HG02885 (cell line): ENCODE measurements around the gene SRRT.

Experiments used
- ATAC-seq: cut with Tn5 transposase; IDR thresholded peaks from one replicate; pipeline ENCODE4 v1.9.1; 2021; ENCODE audit warnings: mild to moderate bottlenecking; ENCODE audit not compliant: unreplicated experiment, poor library complexity

Gene SRRT

GRCh38 chr7:100880645-100881044 is 5.7 kb downstream of the SRRT start:
- no peak for ATAC-seq

- no peak for ATAC-seq
Observed at GRCh38 chr7:100881136-100881535, 6.2 kb downstream of the SRRT start.

GRCh38 chr7:100882201-100882600 is 7.3 kb downstream of the SRRT start:
- no peak for ATAC-seq

- no peak for ATAC-seq
Observed at GRCh38 chr7:100882785-100883526, 8.1 kb downstream of the SRRT start.

GRCh38 chr7:100884736-100885439 is 10.0 kb downstream of the SRRT start:
- ATAC-seq, result no peak

- ATAC-seq, result no peak
Observed at GRCh38 chr7:100885440-100886141, 10.7 kb downstream of the SRRT start.

GRCh38 chr7:100886142-100886935 is 11.4 kb downstream of the SRRT start:
- ATAC-seq, result no peak

GRCh38 chr7:100886936-100887515 is 12.1 kb downstream of the SRRT start:
- ATAC-seq, result no peak

- peak; percentile 35 for ATAC-seq
Observed at GRCh38 chr7:100887516-100888290, 12.8 kb downstream of the SRRT start.

- ATAC-seq, result no peak
Observed at GRCh38 chr7:100888291-100888987, 13.5 kb downstream of the SRRT start.

GRCh38 chr7:100888988-100889750 is 14.3 kb downstream of the SRRT start, which contains the start of gene UFSP1:
UFSP1 (minus strand) TSS chr7:100889715; CDS start chr7:100889271, 444 bp downstream.
- peak; percentile 31 for ATAC-seq

- ATAC-seq, result no peak
Observed at GRCh38 chr7:100890653-100891567, 16.0 kb downstream of the SRRT start.

GRCh38 chr7:100891568-100892247 is 16.8 kb downstream of the SRRT start:
- ATAC-seq, result no peak

GRCh38 chr7:100892364-100893317 is 17.7 kb downstream of the SRRT start:
- no peak for ATAC-seq

- no peak for ATAC-seq
Observed at GRCh38 chr7:100893318-100893895, 18.5 kb downstream of the SRRT start.
